ENCODE data around the gene RND3.

The RND3 gene, protein sequence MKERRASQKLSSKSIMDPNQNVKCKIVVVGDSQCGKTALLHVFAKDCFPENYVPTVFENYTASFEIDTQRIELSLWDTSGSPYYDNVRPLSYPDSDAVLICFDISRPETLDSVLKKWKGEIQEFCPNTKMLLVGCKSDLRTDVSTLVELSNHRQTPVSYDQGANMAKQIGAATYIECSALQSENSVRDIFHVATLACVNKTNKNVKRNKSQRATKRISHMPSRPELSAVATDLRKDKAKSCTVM

DNA sequence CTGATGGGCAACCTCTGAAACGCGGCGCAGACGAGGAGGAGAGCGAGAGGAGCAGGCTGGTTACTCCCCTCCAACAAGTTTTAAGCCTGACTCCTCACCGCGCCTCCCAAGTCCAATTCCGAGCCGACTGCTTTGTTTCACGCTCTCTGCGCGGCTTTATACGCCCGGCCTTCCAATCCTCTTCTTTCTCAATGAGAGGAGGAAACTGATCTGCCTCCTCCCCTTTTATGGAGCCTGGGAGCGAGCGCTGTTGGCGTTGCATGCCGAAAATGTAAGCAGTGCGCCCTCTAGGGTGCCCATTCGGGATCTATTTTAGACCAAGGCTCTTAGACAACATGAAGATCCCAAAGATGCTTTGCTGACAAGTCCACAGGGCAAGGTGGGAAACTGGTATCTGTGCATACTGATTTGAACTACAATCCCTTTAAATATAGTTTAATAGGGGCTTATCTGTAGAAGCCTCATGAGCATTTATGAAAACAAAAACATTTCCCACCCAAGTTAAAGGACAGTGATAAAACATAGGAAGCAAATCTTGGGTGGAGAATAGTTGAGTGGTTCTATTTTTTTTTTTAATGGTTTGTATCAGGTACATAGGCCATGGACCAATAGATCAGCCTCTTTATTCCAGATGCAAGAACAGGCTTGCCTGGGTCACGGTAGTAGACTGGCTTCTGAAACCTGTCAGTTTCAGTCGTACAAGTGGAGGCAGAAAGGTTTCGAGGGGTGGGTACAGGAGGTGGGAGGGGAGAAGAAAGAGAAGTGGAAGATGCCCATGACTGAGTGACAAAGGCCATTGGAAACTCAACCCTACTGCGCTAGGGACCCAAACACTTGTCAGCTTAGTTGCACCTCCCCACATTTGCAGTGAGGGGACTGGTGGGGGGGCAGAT is at the start of gene RND3:
Gene RND3 (minus strand): TSS at position 131 of the 893 bp plus-strand sequence. CDS start 250 bp downstream, outside the sequence.
- no peak for DNase-seq

DNA sequence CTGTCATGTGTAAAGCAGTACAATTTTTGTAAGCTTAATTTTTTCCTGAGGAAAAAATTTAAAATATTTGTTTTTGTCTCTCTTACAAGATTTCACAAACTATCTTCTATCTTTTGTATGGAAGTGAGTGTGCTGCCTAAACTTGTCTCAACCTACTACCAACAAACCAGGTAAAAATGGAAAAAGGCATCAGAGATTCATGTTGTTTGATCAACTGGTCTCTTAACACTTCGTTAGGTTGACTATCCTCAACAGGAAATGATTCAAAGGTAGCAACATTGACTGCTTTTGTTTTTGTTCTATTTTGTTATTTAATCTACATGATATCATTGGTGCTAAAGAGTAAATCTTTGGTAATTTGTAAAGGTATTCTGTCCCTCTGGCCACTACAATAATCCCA is 47.7 kb upstream of the RND3 start:
- DNase-seq = no peak

DNA sequence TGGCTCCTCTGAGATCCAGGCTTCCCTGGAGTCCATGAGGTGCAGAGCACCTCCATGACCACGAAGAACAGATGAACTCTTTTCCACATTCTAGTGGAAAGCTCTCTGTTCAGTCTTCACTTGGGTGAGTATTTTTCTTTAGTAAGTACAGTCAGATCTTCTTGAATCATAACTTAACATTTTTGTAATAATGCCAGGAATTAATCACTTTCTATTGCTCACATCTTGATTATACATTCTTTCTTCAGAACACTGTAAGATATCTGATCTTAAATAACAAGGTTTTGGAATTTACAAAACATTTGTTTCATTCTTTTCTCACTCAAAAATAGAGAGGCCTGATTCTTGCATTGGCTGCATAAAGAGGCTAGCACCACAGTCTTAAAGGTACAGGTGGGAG is 45.4 kb upstream of the RND3 start:
- no peak for DNase-seq

DNA sequence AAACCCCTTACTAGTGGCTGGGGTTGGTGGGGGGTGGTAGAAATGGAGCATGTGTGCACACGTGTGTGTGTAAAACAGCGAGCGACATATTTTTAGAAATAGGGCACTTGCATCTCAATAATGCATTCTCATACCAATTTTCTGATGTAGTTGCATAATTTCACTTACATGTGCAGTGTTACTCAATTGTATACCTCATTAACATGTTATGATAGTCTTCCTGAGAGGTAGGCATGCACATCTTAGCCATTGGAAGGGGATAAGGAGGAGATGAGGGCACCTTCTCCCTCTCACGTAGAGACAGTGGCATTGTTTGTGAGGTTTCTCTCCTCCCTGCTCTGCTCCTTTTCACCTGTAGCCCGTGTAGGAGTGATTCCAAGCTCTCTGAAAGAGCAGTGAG is 44.6 kb upstream of the RND3 start:
- no peak for DNase-seq

DNA sequence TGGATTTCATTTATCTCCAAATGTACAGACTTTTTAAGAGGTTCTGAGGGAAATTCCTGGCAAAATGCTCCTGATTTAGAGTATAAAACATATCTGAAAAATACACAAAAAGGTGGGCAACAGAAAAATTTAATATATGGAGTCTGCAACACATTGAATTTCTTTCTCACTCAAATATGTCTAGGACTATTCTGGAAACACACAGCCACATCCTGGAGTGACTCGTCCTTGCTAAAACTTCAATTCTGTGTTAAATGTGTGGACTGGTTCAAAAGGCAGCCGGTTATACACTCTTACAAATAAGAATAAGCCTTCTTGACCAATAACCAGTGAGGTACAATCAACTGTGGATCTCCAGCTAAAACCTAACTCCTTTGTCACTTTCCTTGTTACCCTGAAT is 44.1 kb upstream of the RND3 start:
- DNase-seq = no peak

DNA sequence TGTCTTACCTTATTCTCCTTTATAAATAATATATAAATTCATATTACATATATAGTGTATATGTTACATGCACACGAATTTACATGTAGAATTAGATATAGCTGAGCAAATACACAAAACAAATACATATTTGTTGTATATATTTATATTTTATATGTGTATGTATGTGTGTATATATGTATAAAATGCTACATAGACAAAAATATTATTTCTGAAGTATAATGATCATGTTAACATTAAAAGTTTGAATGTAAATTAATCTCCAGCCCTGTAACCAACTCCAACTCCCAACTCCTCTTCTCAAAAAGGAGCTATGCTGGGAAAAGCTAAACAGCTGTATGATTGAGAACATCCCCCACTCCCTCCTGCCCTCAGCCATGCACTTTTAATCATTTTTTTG is 42.7 kb upstream of the RND3 start:
- no peak for DNase-seq

DNA sequence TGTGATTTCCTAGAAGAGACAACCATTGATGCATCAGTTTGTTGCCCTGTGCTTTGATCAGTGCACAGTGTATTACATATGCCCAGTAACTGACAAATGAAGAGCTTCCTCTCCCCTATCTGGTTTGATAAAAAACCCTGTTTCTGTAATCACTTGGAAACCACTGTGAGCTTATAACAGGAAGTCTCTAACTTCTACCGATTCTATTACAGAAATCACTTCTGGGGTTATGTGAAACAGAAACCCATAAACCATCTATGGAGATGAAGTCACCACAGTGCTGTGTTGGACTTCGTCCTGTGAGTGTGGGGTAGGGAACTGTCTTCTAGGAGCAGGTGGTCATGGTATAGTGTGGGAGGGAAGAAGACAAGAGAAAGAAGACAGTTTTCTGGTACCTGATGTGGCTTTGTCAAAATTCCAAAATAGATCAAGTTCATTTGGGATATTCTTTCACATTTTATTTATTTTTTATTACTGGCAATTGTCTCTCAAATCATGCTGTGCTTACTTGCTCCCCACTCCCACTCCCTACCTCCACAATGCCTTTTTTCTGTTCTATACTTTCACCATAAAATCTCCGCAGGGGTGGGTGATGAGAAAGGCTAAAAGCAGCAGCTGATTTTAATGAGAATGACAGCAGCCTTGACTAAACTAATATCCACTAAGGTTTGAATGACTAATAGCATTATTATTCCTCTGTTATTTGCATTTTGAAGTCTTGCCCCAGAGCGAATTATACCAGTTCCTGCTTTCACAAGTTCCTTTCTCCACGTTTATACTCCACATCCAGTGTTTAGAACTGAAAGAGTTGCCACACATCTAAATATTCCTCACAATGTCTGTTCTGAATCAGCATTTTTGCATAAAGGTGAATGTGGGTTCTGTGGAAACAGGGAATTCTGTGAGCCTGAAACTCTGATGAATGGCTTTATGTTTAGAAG is 41.7 kb upstream of the RND3 start:
- DNase-seq = no peak

DNA sequence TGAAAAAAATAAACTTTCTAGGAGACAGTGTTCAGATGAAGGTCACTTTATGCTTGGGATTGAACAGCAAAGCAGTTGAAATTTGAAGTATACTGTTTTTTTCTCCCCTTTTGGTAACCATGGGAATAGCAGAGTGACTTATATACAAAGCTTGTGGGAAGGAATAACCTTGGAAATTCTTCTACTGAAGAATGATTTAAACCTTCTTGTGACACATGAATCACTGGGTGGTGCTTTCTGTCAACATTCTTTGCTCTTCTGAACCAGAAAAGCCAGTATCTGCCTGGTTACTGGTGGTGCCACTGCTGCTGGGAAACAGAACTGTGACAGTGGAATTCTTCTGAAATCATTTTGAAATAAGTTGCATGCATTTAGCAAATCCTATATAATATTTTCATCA is 39.4 kb upstream of the RND3 start:
- DNase-seq = no peak

DNA sequence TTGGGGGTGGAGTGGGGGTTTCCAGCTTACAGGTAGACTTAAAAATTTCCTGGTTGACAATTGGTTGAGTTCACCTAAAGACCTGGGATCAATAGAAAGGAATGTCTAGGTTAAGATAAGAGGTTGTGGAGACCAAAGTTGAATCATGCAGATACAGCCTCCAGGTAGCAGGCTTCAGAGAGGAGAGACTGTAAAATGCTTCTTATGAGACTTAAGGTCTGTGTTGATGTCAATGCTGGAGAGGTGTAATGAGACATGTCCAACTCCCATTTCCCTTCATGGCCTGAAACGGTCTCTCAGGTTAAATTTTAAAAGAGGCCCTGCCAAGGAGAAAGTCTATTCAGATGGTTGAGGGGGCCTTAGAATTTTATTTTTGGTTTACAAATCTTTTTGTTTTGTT is 38.5 kb upstream of the RND3 start:
- DNase-seq = no peak

DNA sequence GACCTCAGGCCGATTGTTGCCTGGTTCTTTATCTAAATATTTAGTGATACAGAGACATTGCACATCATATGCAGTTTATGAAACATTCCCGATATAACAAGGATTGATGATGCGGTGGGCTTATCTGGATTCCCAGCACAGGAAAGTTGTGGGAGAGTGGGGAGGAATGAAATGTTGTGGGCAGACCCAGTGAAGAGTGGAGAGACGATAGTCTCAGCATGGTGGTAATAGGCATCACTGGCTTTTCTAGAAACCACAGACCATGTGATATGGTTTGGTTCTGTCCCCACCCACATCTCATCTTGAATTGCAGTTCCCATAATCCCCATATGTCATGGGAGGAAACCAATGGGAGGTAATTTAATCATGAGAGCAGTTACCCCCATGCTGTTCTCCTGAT is 34.8 kb upstream of the RND3 start:
- DNase-seq = no peak

DNA sequence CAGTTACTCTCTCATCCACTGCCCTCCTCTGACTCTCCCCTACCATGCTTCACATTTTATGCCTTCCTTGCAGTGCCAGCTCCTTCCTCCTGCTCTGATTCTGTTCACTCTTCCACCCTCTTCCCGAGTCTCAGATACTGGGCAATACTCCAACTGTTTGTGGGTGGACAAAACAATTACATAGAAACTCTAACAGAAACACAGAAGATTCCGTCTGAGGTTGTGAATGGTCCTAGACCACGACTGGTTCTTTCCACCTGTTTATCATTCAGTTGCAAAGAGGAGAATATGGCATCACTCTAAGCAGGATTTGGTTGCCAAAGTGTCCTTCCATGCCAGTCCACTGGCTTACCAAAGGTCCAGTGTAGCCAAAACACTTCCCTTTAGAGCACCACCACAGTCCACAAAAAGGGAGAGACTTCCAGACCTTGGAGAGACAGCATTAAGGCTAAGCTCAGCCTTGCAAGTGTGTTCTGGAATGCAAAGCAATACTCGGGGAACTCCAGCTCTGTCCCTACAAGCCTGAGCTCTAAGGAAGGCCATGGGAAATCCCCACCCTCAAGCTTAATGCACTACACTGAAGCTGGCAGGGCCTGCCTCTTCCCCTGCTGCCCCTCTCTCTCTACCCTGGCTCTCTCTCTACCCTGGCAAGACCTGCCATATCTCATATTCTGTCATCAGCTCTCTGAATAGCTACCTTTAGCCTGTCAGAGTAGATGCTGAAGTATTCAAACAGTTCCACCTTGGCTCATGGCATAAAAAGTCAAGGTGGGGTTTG is 33.6 kb upstream of the RND3 start:
- no peak for DNase-seq

DNA sequence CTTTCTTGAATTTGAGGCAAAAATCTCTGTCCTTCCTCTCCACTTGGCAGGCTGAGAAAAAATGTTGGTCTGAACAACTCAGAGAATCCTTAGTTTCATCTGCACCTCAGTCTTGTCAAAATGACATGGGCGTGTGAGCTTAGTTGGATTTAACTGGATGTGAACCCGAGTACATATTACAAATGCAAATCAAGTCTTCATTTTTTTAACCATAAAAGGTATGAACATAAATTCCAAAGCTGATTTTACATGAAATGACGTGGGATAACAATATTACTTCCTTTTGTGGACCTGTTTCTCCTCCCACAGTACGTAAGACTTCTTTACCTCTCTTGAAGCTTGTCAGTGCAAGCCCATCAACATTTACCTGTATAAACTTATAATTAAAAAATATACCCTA is 32.6 kb upstream of the RND3 start:
- DNase-seq = no peak

DNA sequence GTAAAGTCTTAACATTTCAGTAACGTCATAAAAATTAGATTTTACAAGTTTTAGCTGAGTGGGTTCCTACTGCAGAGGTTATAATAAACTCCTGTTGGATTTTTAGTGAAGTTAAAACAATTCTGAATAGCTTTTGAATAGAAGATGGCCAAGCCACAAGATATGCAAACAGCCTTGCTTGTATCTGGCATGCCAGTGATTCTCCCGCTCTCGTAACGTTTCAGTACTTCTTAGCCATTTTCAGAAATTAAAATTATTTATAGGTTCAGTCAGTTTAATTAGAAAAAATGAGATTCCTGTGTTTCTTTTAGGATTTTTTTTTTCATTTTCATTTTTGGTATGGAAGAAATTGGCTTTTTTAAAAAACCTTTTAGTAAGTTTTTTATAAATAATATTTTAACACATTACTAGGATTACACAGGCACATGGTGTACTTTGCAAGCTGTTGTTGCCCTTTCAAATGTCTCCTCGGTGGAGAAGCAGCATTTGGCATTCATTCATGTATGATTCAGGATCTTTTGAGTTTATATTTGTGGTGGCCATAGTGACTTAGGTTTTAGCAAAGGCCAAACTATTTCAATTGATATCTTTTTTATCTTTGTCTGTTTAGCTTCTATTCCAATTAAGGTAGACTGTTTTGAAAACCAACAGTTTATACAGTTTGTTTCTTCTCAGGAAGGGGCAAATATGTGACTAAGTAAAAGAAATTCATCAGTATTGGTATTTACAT is 30.6 kb upstream of the RND3 start:
- no peak for DNase-seq

DNA sequence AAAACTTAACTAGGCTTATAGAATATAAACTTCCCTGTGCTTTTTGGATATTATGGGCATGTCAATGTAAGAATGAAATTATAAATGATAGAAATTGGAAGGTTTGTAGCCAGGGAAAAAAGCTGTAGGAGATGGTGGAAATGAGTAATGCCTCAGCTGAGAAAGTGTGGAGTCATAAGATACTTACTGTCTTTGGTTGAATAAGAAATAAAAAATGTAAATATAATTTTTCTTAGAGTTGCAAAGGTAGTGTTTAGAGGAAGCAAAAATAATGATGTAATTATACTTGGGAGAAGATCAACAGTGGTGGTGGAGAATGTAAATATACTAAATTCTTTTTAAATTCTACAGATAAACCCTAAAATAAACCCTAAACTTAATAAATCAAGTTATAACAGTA is 26.2 kb upstream of the RND3 start:
- no peak for DNase-seq

DNA sequence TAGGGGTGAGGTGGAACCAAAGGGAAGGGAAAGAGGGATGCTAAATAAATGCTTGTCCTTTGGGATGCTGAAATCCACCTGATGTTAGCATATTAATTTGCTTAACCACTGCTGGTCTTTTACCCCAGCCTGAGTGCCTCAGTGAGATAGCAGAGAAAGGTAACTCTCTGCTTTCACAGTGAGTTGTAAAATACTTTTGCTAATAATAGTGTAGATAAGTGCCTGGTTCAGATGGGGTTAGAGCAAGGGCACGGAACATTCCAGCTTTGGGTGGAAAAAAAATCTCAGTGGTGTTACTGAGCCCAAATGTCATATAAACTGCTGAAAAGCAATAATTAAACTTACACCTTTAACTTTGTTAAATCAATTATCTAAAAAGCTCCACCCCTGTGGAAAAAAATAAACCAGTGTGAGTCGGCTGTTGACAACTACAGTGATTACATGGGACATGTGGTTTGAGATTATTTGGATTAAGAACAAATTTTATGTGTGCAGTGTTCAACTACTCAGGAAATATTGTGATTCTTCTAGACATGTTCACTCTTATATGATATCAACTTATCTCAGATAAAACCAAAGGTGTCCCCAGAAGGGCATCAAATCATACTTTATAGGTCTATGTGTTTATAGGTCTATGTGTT is 21.1 kb upstream of the RND3 start:
- no peak for DNase-seq

DNA sequence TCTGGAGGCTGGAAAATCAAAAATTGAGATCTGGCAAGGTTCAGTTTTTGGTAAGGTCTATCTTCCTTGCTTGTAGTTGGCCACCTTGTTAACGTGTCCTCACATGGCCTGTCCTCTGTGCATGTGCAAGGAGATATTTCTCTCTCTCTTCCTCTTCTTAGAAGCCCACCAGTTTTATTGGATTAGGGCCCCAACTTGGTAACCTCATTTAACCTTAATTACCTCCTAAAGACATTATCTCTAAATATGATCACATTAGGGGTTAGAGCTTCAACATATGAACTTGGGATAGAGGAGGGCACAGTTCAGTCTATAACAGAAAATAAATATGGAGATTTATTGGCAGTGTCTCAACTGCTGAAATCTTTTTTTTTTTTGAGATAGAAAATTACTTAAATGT is 19.6 kb upstream of the RND3 start:
- no peak for DNase-seq

DNA sequence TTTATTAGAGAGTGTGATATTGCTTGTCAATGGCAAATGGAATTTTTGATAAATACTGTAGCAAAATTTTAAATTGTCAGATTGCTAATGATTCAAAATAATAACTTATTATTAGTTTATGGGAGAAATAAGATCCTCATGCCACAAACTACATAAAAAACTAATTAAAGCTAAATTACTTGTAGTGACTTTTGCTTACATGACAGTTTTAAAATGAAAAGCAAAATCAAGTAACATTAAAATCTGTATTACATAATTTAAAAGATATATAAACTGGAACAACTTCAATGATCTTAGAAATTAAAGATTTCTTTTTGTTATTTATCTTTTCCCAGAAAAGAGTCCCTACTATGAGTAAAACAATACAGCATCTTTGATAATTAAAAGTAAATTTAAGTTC is 17.7 kb upstream of the RND3 start:
- no peak for DNase-seq

DNA sequence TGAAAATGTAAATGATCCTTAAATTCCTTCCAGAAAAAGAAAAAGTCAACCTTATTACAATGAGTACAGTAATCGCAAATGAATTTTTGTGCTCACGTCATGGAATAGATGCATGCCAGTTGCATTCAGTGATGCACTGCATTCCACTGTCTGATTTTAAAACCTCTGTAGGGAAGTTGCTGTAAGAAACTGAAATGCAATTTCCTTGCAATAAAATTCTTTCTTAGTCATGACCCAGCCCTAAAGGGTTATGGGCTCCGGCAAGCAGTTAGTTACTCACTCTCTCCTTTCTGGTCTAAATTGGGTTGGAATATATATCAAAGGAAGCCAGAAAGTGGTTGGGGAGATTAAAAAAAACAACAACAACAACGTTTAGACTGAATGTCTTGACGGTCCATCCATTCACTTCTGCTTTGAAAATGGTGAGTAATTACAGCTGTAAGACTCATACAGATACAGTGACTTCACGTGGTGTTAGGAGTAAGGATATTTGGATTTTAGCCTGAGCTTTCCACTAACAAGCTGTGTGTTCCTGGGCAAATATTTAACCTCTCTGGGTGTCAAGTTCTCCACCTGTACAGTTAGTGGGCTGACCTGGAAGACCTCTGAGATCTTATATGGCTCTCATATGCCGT is 8.6 kb upstream of the RND3 start:
- DNase-seq = no peak

DNA sequence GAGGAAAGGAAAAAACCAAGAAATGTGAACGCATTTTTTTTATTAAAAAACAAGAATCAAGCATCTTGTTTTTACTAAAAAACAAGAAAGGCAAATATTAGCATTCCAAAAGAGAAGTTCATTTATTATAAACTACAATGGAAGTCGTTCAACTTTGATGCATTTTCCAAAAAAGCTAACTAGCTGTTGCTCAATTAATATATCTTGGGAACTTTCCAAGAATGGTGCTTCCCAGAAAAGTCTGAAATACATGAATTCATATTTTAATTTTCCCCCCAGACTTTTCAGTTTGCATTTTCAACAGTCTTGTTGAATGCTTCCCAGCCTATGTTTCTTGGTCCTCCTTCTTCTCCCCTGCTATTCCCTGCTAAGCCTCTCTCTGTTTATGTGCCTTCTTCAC is 7.5 kb upstream of the RND3 start:
- DNase-seq = no peak

DNA sequence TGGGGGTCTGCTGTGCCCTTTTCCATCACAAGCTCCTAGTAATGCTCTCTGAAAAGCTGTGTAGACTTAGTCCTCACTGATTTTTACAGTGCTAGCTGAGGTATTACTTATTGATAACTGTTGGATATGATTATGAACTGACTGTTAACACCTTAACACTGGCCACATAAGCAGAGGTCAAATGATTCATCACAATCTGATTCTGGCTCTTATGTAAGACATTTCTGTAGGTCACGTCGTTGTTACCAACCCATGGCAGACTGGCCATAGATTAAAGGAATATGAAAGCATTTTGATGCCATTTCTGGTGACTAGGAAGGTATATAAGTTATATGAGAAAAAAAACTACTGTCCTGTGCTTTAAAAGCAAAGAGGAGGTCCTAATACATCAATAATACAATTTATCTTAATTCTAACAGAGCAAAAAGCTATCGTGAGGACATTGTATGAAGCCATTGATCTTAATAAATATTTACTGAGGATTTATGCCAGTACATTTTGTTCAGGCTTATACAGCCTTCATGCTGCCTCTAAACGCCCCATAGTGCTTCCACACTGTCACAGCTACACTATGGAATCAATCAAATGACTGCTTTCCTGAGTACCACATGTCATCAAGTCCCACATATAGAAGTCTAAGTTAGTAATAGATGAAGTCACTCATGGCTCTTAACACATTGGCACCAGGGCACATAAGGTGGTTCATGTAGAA is 6.9 kb upstream of the RND3 start:
- DNase-seq = no peak

All from NK-92 treated with Interleukin-12 subunit alpha and Interleukin-12 subunit beta, amount 100 ng/mL, for 24 hours (cell line).